AG10803 (cell line): ENCODE data around the gene ZMIZ1.
"Not testable (repeated sequence)": the region's sequence is repeated elsewhere in the genome, so short reads cannot be mapped to it uniquely, and the experiment has no call there.

Experiments used
- DNase-seq: peaks from one replicate; pipeline ENCODE4 v3.0.0; 2010; ENCODE audit warnings: low read depth
- H3K4me3 ChIP-seq: 2 replicates; pipeline ENCODE4 v1.5.1; 2011; ENCODE audit warnings: mild to moderate bottlenecking, low read length, control low read depth
- TF ChIP-seq, protein P1 (sequence below): conservative IDR thresholded peaks from 2 replicates; pipeline ENCODE4 v1.5.1; 2011; ENCODE audit warnings: mild to moderate bottlenecking, low read length, control low read depth, inconsistent platforms

The ZMIZ1 gene

DNA sequence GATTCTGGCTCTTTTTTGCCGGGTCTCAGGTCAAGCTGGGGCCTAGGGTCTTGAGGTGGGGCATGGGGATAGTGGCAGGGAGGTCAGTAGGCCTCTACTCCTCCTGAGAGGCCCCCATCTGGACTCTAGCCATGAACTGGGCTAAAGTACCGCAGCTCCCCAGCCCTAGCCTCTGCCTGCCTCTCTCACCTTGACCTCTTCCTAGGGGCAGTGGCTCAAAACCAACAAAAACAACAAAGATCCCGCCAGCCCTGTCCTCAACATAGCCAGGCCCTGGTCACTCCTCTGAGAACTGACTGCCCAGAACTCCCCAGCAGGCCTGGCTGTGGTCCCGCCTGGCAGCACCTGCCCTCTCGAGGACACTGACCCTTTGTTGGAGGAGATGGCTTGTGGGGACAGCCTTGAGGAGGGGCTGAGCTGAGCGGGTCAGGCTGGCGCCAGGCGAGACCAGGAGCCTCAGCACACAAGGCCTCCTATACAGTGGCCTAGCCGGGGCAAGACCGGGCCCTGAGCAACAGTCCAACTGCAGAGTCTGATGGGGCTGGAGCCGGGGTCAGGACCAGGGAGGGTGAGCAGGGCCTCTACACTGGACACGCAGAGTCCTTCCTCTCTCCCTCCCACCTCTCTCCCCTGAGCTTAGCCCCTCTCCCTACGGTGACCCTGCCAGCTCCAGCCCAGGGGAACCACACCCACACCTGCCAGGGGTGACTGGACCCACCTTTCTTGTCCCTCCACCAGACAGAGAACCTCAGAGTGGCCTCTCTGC, 266.9 kb downstream of the ZMIZ1 start:
- no peak for DNase-seq
- no peak overlapping the region for H3K4me3 ChIP-seq
- TF ChIP-seq, protein P1, sequence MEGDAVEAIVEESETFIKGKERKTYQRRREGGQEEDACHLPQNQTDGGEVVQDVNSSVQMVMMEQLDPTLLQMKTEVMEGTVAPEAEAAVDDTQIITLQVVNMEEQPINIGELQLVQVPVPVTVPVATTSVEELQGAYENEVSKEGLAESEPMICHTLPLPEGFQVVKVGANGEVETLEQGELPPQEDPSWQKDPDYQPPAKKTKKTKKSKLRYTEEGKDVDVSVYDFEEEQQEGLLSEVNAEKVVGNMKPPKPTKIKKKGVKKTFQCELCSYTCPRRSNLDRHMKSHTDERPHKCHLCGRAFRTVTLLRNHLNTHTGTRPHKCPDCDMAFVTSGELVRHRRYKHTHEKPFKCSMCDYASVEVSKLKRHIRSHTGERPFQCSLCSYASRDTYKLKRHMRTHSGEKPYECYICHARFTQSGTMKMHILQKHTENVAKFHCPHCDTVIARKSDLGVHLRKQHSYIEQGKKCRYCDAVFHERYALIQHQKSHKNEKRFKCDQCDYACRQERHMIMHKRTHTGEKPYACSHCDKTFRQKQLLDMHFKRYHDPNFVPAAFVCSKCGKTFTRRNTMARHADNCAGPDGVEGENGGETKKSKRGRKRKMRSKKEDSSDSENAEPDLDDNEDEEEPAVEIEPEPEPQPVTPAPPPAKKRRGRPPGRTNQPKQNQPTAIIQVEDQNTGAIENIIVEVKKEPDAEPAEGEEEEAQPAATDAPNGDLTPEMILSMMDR, result no peak

DNA sequence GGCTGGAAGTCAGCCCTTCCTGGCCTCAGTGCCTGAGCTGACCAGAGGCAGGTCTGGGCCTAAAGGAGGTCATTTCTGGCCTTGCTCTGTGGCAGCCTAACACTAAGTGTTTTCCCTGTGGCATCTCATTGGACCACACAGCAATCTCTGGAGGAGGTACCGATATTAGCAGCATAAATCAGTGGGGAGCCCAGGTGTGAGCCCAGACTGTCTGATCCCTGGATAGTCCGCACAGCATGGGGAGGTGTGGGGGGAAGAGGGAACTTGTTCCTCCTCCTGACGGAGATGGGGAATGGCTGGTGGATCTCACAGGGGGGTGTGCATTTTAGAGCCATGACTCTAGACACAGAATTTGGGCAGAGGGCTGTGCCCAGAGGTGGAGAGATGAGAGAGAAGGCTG, 267.5 kb downstream of the ZMIZ1 start:
- no peak overlapping the region for H3K4me3 ChIP-seq
- TF ChIP-seq, protein P1, result no peak
- no peak for DNase-seq

DNA sequence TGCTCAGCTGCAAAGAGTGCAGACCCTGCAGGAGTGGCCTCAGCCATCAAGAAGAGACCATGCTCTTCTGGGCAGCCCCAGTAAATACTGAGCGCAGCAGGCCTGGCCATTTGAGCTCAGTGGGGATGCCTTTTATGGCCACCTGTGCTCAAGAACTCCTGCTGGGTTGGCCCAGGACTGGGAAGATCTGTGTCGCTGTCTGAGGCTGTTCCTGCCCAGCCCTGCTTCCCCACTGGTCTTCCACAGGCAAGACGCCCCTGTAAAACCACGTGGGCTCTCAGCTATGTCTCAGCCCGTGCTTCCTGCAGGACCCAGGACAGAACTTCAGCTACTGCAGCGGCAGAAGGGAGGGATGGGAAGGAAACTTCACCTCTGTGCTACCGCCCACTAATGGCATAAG, 268.0 kb downstream of the ZMIZ1 start:
- TF ChIP-seq, protein P1, result no peak
- DNase-seq, result no peak
- no peak overlapping the region for H3K4me3 ChIP-seq

DNA sequence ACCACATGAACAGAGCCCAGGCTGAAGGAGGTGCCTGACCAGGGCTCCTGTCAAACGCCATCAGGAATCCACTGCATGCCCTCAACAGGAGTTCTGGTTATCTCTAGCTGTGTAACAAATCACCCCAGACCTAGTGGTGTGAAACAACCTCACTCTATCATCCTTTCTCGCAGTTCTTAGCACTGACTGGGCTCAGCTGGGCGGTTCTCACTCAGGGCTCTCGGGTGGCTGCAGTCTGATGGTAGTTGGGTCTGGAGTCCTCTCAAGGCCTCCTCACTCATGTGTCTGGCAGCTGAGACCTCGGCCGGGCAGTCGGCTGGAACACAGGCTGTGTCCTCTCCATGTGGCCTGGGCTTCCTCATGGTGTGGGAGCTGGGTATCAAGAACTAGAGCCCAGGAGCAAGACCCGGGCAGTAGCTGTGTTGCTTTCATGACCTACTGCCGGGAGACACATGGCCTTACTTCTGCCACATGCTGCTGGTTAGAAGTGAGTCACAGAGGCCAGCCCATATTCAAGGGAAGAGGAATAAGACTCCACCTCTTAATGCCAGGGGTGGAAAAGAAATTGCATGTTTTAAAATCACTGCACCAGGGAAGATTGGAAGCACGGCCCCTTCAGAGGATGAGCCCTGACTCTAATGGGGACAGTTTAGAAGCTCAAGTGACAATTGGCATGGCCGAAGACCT, 269.2 kb downstream of the ZMIZ1 start:
- H3K4me3 ChIP-seq, DNase-seq: not testable (repeated sequence)

DNA sequence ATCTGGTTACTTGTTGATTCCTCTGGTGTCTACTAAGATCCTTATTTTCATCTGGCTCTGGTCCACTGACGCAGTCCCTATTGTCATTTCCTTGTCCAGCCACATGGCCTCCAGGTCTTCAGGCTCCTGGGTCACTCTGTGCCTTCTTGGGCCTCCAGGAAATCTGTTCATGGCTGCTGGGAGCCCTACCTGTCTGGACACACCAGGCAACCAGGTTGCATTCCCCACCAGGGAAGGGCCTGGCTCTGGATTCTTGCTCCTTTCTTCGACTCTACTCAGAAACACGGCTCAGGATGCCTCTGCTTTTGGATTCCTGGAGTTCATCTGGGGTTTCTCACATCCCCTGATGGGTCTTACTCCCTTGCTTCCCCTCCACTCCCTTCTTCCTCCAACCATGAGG, 270.5 kb downstream of the ZMIZ1 start:
- DNase-seq, result no peak
- TF ChIP-seq, protein P1, result no peak

DNA sequence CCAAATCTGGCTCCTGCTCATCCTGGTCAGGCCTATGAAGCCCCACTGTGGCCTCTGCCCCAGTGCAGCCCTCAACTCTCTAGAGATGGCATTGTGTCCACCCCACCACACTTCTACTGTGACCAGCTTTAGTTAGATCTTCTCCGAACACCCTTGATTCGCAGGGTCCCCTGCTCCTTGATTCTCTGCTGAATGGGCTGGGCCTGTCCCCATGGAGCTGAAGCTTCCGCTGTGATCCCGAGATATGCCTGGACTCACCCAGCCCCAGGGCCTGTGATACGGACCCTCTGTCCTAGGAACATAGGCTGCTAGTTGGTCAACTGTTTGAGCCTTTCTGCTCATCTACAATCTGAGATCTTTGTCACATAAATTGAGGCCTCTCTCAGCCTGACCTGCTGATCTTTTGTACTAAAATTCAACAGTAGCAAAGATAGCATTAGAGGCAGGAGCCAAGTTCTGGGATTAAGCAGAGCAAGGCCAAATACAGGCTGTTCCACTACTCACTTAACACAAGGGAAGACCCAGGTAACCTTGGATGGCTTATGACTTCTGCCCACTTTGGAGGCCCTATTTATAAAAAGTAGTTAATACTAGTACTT, 272.0 kb downstream of the ZMIZ1 start:
- H3K4me3 ChIP-seq, result no peak overlapping the region
- TF ChIP-seq, protein P1, result no peak
- DNase-seq, result no peak

More for the DNA sequence above, 270.5 kb downstream of the ZMIZ1 start:
- H3K4me3 ChIP-seq, result no peak overlapping the region

DNA sequence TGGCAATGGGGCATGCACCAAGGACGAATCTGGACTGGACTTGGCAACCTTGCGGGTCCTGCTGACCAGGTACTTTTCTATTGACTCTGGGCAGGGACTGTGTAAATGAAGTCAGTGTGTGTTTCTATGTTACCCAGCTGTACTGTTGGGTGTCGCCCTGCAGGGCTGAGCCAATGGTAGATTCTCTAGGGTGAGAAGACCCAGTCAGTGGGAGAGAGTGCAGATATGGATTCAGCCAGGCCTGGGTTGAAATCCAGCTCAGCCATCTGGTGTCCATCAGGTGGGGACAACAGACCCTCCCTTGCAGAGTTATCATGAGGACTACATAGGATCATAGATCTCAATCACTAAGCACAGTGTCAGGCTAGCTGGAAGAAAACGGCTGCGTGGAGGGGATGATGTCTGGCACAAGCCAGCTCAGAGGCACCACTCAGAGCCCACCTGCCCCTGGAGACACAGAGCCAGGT, 273.6 kb downstream of the ZMIZ1 start:
- no peak for DNase-seq
- no peak overlapping the region for H3K4me3 ChIP-seq
- TF ChIP-seq, protein P1, result no peak
